WTC11 (cell line): ENCODE results near the gene IYD. TPM values are rescaled to one million over a fixed set of nuclear protein-coding genes. Genes with fewer than 3 reads are reported as not detected.

Experiments
- ATAC-seq: fragments of 200-7000 bp; cut with Tn5 transposase; 2 replicates; pipeline ENCODE4 v1.10.0; 2021; ENCODE audit warnings: mild to moderate bottlenecking, moderate library complexity
- CTCF ChIA-PET: fragments of 300-600 bp; sonication (Branson Sonifier 250); formaldehyde crosslinking; loops from one replicate; lab custom pipeline; 2021; ENCODE audit warnings: antibody characterized with exemption; lab: Charles Lee
- POLR2A ChIA-PET: fragments of 350-600 bp; sonication (Branson Sonifier 250); formaldehyde crosslinking; loops from one replicate; lab custom pipeline; 2021; ENCODE audit warnings: antibody characterized with exemption; lab: Charles Lee
- DNase-seq: peaks from one replicate; pipeline ENCODE4 v3.0.0; 2021; ENCODE audit warnings: low spot score
- H3K27ac Mint-ChIP-seq: 2 replicates; pipeline ENCODE4 v1.8.0; 2021; ENCODE audit warnings: mixed read lengths
- H3K27me3 Mint-ChIP-seq: 2 replicates; pipeline ENCODE4 v1.8.0; 2021; ENCODE audit warnings: low read depth, mild to moderate bottlenecking, moderate library complexity, mixed read lengths
- H3K36me3 Mint-ChIP-seq: 2 replicates; pipeline ENCODE4 v1.8.0; 2021; ENCODE audit warnings: mixed read lengths
- H3K4me1 Mint-ChIP-seq: 2 replicates; pipeline ENCODE4 v1.8.0; 2022; ENCODE audit warnings: mixed read lengths
- H3K4me3 Mint-ChIP-seq: 2 replicates; pipeline ENCODE4 v1.8.0; 2021; ENCODE audit warnings: mild to moderate bottlenecking, moderate library complexity, mixed read lengths
- H3K9me3 Mint-ChIP-seq: 2 replicates; pipeline ENCODE4 v1.8.0; 2021; ENCODE audit warnings: mixed read lengths
- AR ChIP-seq: fragments of 250-450 bp; sonication (Bioruptor Pico); IDR thresholded peaks from 2 replicates; pipeline ENCODE4 v1.9.0; 2021; ENCODE audit warnings: mild to moderate bottlenecking
- ARID4B ChIP-seq: sonication (generic); formaldehyde crosslinking; IDR thresholded peaks from 2 replicates; pipeline ENCODE4 v1.8.0; 2023; ENCODE audit warnings: missing genetic modification reagents, mild to moderate bottlenecking, borderline replicate concordance
- ATF1 ChIP-seq: sonication (generic); formaldehyde crosslinking; IDR thresholded peaks from 2 replicates; pipeline ENCODE4 v1.8.1; 2023; ENCODE audit warnings: mild to moderate bottlenecking, moderate library complexity, missing genetic modification reagents
- ATF2 ChIP-seq: sonication (generic); formaldehyde crosslinking; IDR thresholded peaks from 2 replicates; pipeline ENCODE4 v1.8.1; 2022; ENCODE audit warnings: low read depth, missing genetic modification reagents, borderline replicate concordance
- CREM ChIP-seq: sonication (generic); formaldehyde crosslinking; IDR thresholded peaks from 2 replicates; pipeline ENCODE4 v1.8.1; 2022; ENCODE audit warnings: mild to moderate bottlenecking, missing genetic modification reagents, moderate library complexity
- KAT7 ChIP-seq: sonication (generic); formaldehyde crosslinking; IDR thresholded peaks from 2 replicates; pipeline ENCODE4 v1.8.1; 2023; ENCODE audit warnings: missing genetic modification reagents, mild to moderate bottlenecking, borderline replicate concordance
- PRDM15 ChIP-seq: sonication (generic); formaldehyde crosslinking; IDR thresholded peaks from 2 replicates; pipeline ENCODE4 v1.8.0; 2022; ENCODE audit warnings: missing genetic modification reagents
- PRRX2 ChIP-seq: fragments of 250-450 bp; sonication (Bioruptor Pico); IDR thresholded peaks from 2 replicates; pipeline ENCODE4 v1.8.0; 2021; ENCODE audit warnings: mild to moderate bottlenecking
- SMAD3 ChIP-seq: sonication (generic); formaldehyde crosslinking; IDR thresholded peaks from 2 replicates; pipeline ENCODE4 v1.8.0; 2022; ENCODE audit warnings: missing genetic modification reagents, mild to moderate bottlenecking, borderline replicate concordance
- ZNF121 ChIP-seq: sonication (generic); formaldehyde crosslinking; IDR thresholded peaks from 2 replicates; pipeline ENCODE4 v1.8.0; 2023; ENCODE audit warnings: missing genetic modification reagents
- ZNF423 ChIP-seq: fragments of 250-450 bp; sonication (Bioruptor Pico); IDR thresholded peaks from 2 replicates; pipeline ENCODE4 v2.1.2; 2022; ENCODE audit warnings: mild to moderate bottlenecking, moderate library complexity
- total RNA-seq: library from RNA; stranded (reverse); gene quantifications from 3 replicates; pipeline ENCODE4 v1.2.3, GENCODE V29; 2021
- TF ChIP-seq, protein P1 (sequence below): sonication (generic); formaldehyde crosslinking; IDR thresholded peaks from 2 replicates; pipeline ENCODE4 v1.8.1; 2022; ENCODE audit warnings: low read depth, mild to moderate bottlenecking, moderate library complexity, missing genetic modification reagents, borderline replicate concordance
- TF ChIP-seq, protein P2 (sequence below): sonication (generic); formaldehyde crosslinking; IDR thresholded peaks from 2 replicates; pipeline ENCODE4 v1.8.0; 2022; ENCODE audit warnings: mild to moderate bottlenecking, missing genetic modification reagents

Gene IYD
- total RNA-seq, 1 experiment from 2014 or later, result not detected

GRCh38 chr6:150361876-150362275, 6.9 kb upstream of the IYD start:
- H3K27me3 Mint-ChIP-seq, result peaks cover under 1% of the 10 kb centered on the region; the same call in 1 of the 2 replicates
- no peaks in the 10 kb centered on the region for H3K4me1 Mint-ChIP-seq
- ATAC-seq, result no peak
- H3K4me3 Mint-ChIP-seq, result no peak overlapping the region
- POLR2A ChIA-PET, result no interaction called here
- no peak overlapping the region for H3K27ac Mint-ChIP-seq
- TF ChIP-seq AR (CRISPR knock-in tag) (no peak), KAT7 (CRISPR knock-in tag) (no peak)
- TF ChIP-seq, protein P1, sequence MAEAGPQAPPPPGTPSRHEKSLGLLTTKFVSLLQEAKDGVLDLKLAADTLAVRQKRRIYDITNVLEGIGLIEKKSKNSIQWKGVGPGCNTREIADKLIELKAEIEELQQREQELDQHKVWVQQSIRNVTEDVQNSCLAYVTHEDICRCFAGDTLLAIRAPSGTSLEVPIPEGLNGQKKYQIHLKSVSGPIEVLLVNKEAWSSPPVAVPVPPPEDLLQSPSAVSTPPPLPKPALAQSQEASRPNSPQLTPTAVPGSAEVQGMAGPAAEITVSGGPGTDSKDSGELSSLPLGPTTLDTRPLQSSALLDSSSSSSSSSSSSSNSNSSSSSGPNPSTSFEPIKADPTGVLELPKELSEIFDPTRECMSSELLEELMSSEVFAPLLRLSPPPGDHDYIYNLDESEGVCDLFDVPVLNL (CRISPR knock-in tag), result no peak
- TF ChIP-seq, all 79 proteins: peak for 0
- Mint-ChIP-seq H3K36me3 (no peaks in the 10 kb centered on the region), H3K9me3 (0 out of 2 replicates have a peak, but pooled peaks cover 2% of the 10 kb centered on the region)
- no peak for DNase-seq
- CTCF ChIA-PET, result interaction anchor here (1.2 kb wide), 1 partner anchor 34 kb away, joined by 3 read pairs; no protein-coding TSS in a partner anchor

DNA sequence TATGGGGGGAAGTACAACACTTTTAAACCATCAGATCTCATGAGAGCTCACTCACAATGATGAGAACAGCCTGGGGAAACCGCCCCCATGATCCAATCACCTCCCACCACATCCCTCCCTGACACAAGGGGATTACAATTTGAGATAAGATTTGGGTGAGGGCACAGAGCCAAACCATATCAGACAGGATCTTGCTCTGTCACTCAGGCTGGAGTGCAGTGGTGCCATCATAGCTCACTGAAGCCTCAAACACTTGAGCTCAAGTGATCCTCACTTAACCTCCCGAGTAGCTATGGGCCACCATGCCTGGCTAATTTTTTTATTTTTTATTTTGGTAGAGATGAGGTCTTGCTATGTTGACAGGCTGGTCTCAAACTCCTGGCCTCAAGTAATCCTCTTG, 5.1 kb upstream of the IYD start:
- no peaks in the 10 kb centered on the region for H3K9me3 Mint-ChIP-seq
- POLR2A ChIA-PET, result no interaction called here
- no peaks in the 10 kb centered on the region for H3K4me1 Mint-ChIP-seq
- H3K4me3 Mint-ChIP-seq, result no peak overlapping the region
- H3K36me3 Mint-ChIP-seq, result no peaks in the 10 kb centered on the region
- no peak overlapping the region for H3K27ac Mint-ChIP-seq
- no peak for TF ChIP-seq ARID4B
- no peak for TF ChIP-seq SMAD3
- TF ChIP-seq, all 79 proteins: peak for 0
- CTCF ChIA-PET, result interaction anchor here (1.2 kb wide), 1 partner anchor 283 kb away, joined by 3 read pairs; no protein-coding TSS in a partner anchor
- no peaks in the 10 kb centered on the region for H3K27me3 Mint-ChIP-seq
- DNase-seq (no peak), ATAC-seq (no peak)

GRCh38 chr6:150366118-150366778, 2.6 kb upstream of the IYD start:
- TF ChIP-seq CREM (CRISPR knock-in tag) (no peak), ZNF423 (CRISPR knock-in tag) (no peak), PRRX2 (CRISPR knock-in tag) (no peak), PRDM15 (no peak), ZNF121 (CRISPR knock-in tag) (no peak), ATF2 (no peak), ATF1 (CRISPR knock-in tag) (no peak)
- TF ChIP-seq, protein P2, sequence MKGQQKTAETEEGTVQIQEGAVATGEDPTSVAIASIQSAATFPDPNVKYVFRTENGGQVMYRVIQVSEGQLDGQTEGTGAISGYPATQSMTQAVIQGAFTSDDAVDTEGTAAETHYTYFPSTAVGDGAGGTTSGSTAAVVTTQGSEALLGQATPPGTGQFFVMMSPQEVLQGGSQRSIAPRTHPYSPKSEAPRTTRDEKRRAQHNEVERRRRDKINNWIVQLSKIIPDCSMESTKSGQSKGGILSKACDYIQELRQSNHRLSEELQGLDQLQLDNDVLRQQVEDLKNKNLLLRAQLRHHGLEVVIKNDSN, result no peak
- Mint-ChIP-seq H3K36me3 (no peaks in the 10 kb centered on the region), H3K9me3 (no peaks in the 10 kb centered on the region), H3K4me1 (no peaks in the 10 kb centered on the region), H3K27me3 (no peaks in the 10 kb centered on the region), H3K27ac (0 out of 2 replicates have a peak overlapping the region, but pooled peaks have one; percentile 39), H3K4me3 (no peak overlapping the region)
- POLR2A ChIA-PET, result interaction anchor here (0.9 kb wide), 1 partner anchor 199 kb away, joined by 4 read pairs; no protein-coding TSS in a partner anchor
- DNase-seq (no peak), ATAC-seq (no peak)
- CTCF ChIA-PET, result interaction anchor here (0.7 to 1.3 kb wide), 2 partner anchors 285 to 1807 kb away, joined by 3 to 5 read pairs; no protein-coding TSS in a partner anchor
